Adipose tissue (tissue), 3 donors: ENCODE measurements around the gene L3HYPDH. TPM values are rescaled to one million over a fixed set of nuclear protein-coding genes. Genes with fewer than 3 reads are reported as not detected.
"Not testable (repeated sequence)": the region's sequence is repeated elsewhere in the genome, so short reads cannot be mapped to it uniquely, and the experiment has no call there.

Source experiments
- H3K27ac ChIP-seq: one replicate; pipeline ENCODE4 v1.5.1; 2013; ENCODE audit warnings: low read depth, low read length
- WGBS, 3 donors: extraction: QIAGEN DNeasy Blood & Tissue Kit; methylation state at CpG; one replicate each; pipeline ENCODE4 v1.1.7; 2013; 5-methylcytosine and 5-hydroxymethylcytosine counted together
- polyA plus RNA-seq, 3 donors: library from polyadenylated mRNA; stranded (reverse); fragments of 200-250 nt; gene quantifications; one replicate each; pipeline ENCODE4 v1.2.3, GENCODE V29; 2013
- donor health status: healthy with polysubstance abuse.
- donor health status: Bipolar disorder and iron deficiency.
- donor health status: healthy.

Gene L3HYPDH
- polyA plus RNA-seq, 3 donors = 11.1 to 27.7 (median 20.5) TPM

DNA sequence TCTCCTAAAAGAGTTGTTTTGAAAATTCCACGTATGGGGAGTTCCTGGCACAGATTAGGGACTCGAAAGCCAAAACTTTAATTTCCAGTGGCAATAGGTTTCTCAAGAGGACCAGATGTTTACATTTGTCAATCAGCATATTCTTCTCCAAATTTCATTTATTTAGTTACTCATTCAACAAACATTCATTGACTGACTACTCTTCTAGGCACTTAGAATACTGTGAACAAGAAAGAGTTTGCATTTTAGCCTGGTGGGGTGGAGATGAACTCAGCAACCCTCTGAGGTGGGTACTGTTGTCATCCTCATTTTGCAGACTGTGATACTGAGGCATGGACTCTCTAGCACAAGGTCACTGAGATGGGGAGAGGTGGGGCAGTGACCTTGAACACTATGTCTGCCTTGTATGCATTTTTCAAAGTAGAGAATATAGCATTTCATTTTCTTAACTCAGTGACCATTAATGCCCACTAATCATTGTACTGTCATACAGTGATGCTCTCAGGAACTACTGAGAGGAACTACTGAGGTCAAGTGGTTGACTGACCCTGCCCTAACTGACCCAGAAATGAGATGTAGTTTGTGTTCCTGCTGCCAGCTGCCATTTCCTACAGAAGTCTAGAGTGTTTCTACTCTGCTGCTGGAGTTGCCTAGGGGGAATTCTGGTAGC is 2.2 kb downstream of the L3HYPDH start:
- H3K27ac ChIP-seq = no peak overlapping the region
- 28 to 47% (median 39%) methylated on average over 2 of the region's 2 CpGs for WGBS, 3 donors

DNA sequence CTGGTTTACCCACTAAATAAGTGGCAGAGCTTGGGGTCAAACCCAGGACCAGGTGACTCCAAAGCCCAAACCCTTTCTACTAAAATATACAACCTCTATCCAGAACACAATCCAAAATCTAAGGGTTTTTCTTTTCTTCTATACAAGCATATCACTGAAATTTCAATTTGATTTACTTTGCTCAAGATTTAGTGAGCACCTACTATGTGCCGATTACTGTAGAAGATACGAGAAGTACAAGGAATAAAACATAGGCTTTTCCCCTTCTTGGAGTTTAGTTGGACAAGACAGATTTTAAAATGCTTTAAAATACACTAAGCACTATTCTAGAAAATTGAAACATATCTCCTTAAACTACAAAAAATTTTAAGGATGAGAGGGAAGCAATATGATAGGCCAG is 2.8 kb downstream of the L3HYPDH start:
- H3K27ac ChIP-seq = no peak overlapping the region
- WGBS, 3 donors = 92 to 98% (median 95%) methylated on average over 2 of the region's 2 CpGs

DNA sequence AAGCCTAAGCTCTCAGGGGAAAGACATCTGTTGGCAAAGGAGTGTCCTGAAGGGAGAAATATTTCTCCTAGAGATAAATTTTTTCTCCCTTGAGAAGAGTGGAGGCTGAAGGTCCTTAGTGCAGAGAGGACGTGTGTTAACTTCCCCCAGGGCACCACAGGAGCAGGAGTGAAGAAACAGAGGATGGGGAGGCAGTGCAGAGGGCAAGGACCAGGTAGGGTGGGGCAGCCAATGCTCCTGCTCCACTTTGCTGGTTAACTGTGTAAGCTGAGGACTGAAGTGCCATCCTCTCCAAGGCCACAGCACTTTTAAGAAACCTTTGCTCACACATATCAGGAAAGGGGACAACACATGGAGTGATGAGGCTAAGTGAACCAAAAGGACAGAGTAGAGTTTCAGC is 4.0 kb downstream of the L3HYPDH start:
- 28 to 53% (median 36%) methylated on average over 1 of the region's 1 CpG for WGBS, 3 donors
- H3K27ac ChIP-seq = no peak overlapping the region

DNA sequence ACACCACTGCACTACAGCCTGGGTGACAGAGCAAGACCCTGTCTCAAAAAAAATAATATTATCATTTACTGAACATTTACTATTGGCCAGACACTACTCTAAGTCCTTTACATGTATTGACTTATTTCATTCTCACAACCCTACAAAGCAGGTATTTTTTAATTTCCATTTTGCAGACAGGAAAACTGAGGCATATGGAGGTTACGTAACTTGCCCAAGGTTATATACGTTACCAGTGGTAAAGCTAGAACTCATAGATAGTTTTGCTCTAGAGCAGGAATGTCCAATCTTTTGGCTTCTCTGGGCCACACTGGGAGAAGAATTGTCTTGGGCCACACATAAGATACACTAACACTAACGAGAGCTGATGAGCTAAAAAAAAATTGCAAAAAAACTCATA is 5.7 kb downstream of the L3HYPDH start:
- H3K27ac ChIP-seq = no peak overlapping the region
- WGBS, 3 donors = 91 to 95% (median 94%) methylated on average over 3 of the region's 3 CpGs

DNA sequence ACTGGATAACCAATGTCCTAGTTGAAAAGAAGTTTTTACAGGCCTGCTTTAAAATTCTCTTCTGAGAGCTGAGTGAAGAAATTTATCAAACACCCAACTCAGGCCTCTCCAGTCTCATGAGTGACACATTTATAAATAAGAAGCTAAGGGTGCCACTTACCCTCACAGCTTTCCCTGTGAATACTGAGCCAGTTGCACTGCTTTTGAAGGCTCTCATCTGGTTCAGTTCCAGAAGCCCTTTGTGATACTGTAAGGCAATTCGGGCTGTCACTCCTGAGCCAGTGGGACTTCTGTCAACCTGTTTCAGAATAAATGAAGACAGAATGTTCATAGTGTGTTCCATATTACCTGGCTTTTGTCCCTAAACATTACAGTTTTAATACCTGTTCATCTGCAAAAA is 8.5 kb downstream of the L3HYPDH start:
- H3K27ac ChIP-seq = no peak overlapping the region
- WGBS, 3 donors = 81 to 84% (median 81%) methylated on average over 1 of the region's 1 CpG

DNA sequence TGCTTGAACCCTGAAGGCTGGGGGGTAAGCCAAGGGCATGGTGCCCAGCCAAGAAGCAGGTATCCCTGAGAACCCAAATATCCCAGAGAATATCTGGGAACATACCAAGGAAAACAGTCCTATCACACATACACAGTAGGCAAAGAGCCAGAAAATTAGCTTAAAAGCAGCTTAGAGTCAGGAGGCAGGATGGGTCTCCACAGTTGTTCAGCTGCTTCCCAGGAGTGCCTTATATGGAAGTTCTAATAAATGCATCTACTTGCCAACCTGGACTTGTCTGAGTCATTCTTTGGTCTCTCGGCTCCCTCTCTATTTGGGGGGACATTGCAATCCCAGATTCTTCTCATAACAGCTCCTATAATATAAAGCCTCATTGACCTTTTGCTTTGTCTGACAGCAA is 10.0 kb downstream of the L3HYPDH start:
- WGBS, 3 donors = 45 to 91% (median 83%) methylated on average over 1 of the region's 1 CpG
- no peak overlapping the region for H3K27ac ChIP-seq

DNA sequence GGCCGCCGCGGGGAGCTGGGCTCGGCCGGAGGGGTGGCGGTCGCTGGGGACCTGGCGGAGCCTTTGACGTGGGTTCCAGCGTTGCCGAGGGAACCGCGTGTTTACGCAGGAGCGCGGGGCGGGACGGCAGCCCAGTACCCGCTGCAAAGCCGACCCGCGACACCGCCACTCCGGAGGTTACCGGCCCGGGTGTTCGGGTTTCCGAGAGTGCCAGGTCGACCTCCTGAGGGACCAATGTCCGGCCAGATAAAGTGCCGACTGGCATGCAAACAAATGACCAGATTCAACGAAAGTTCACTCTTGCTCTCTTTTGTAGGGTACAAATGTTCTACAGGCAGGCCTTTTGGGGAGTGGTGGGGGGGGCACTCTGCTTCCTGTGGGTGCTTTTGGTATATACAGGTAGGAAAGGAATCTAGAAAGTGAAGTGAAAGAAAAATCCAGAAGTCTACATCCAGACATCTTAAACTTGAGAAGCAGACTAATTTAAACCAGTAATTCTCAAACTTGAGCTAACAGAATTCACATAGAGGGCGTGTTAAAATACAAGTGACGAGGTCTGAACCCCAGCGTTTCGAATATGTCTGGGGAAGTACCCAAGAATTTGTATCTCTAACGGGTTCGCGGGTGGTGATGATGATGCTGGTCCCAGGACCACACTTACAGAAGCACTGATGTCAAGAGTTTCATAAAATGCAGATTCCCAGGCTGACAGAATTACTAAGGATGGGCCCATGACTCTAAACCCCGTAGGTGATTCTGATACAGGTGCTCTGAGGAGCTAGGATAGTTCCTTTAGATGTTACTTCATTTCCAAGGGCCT is 18.7 kb downstream of the L3HYPDH start, which contains the start of gene GPR135:
Gene GPR135, minus strand, starts transcription at position 65 of the 820 bp plus-strand sequence. CDS start 154 bp downstream, outside the sequence.
- 19 to 21% (median 19%) methylated on average over 32 to 40 of the region's 40 CpGs for WGBS, 3 donors
- H3K27ac ChIP-seq = no peak within 1 kb of the TSS

DNA sequence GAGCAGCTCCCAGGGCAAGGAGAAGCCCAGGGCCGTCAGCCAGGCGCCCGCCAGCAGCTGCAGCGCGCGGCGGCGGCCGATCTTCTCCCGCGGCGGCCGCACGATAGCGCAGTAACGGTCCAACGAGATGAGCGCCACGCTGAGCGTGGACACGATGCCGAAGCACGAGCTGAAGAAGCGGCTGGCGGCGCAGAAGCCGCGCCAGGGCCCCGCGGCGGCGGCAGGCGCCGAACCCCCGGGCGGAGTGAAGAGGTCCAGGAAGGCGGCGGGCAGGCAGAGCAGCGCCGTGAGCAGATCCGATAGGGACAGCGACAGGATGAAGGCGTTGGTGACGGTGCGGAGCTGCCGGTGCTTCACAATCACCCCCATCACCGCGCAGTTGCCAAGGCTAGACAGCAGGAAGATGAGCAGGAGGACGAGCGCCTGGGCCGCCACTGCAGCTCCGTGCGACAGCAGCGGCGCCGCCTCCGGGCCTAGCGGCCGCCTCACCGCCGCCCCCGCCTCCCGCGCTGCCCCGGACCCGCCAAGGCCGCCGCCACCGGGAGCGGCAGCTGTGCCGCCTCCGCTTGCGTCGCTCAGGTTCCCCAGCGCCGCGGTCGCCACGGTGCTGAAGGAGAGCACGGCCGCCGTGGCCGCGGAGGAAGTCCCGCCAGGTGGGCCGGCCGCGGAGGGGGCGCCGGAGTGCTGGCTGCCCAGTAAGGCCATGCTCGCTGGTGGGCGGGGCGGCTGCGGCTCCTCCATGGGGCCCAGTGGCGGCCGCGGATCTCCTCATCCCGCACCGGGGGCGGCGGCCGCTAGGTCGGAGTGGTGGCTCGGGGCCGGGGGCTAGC is 19.5 kb downstream of the L3HYPDH start:
- no peak overlapping the region for H3K27ac ChIP-seq
- 0 to 1% (median 0%) methylated on average over 96 to 103 of the region's 105 CpGs for WGBS, 3 donors

DNA sequence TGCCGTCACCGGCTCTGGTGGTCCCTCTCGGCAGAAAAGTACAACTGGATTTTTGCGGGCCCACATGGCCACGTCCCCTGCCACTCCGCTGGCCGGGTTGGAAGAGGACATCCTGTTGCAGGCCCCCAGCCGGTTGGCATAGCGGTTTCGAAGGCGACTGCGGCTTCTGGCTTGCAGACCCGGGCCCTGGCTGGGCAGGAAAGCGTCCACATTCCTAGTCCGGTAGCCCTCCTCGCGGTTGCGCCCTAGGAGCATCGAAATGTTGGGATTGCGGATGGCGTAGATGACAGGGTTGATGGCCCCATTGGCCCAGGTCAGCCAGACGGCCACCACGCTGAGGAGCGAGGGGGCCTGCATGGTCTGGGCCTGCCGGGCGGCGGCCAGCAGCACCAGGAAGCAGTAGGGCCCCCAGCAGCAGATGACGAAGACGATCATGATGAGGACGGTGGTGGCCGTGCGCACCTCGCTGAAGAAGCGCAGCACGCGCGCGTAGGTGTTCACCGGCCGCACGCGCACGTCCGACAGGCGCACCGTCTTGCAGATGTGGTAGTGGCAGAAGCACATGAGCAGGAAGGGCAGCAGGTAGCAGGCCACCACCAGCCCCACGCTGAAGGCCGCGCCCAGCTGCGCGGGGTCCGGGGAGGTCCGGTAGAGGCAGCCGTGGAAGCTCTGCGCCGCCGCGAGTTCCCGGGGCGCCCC is 20.3 kb downstream of the L3HYPDH start:
- 36 to 42% (median 37%) methylated on average over 57 to 60 of the region's 60 CpGs for WGBS, 3 donors
- no peak overlapping the region for H3K27ac ChIP-seq

DNA sequence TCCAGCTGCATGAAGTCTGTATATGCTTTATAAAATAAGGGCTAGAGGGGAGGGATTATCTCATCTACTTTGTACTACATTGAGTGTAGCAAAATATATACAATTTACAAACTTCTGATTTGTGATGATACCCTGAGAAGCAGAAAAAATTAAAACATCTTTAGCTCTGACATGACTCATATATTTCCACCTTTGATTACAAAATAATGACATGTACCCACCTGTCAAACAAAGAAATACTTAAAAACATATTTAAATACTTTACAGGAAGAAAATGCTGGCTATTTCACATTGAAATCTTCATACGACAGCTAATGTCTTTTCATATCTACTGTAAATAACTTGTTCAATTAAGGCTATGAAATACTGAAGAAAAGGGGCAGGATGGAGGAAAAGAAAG is 22.3 kb downstream of the L3HYPDH start:
- 89 to 95% (median 93%) methylated on average over 1 of the region's 1 CpG for WGBS, 3 donors
- no peak overlapping the region for H3K27ac ChIP-seq

DNA sequence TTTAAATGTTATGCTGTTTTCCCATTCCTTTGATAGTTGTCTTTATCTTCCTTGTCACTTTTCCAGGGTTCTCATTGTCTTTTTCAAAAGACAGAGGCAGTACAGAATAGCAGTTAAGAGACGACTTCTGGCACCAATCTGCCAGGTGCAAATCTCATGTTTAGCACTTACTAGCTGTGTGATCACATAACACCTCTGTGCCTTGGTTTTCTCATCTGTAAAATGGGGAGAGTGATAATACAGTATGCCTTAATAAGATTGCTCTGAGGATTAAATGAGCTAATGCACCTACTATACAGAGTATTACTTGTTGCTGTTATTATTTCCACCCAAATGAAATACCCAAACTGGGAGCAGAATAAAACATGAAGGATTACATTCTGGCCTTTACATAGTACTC is 23.8 kb downstream of the L3HYPDH start:
- WGBS, 3 donors = 86 to 97% (median 90%) methylated on average over 1 of the region's 1 CpG
- H3K27ac ChIP-seq = no peak overlapping the region

DNA sequence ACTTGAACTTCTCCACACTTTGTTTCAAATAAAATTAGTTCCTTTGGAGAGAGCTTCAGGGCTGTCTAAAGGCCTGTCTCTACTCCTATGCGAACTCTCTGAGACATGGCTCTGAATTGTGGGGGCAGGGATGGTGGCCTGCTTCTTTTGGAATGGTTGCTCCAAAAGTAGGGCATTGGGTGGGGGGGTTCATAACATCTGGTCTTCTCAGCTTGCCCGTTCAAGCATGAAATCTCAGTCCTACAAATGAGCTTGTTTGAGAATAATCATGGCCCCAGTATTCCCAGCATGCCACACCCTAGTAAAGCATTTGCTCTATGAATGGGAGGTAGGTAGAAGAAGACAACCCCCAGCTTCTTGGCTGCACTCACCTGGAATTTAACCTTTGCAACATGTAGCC is 25.7 kb downstream of the L3HYPDH start:
- H3K27ac ChIP-seq = no peak overlapping the region
- WGBS, 3 donors = 93 to 96% (median 95%) methylated on average over 2 of the region's 2 CpGs

DNA sequence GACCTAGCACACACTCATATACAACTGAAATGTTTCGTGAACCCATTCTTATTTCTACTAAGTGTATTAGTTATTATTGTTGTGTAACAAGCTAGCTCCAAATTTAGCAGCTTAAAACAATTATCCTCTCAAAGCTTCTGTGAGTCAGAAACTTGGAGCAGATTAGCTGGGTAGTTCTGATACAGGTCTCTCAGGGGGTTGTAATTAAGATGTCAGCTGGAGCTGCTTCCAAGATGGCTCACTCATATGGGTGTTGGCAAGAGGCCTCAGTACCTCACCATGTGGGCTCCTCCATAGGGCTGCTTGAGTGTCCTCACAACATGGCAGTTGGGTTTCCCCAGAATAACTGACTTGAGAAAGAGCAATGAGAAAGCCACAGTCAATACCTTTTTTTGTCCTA is 28.8 kb downstream of the L3HYPDH start:
- 76 to 88% (median 88%) methylated on average over 1 of the region's 1 CpG for WGBS, 3 donors
- no peak overlapping the region for H3K27ac ChIP-seq

DNA sequence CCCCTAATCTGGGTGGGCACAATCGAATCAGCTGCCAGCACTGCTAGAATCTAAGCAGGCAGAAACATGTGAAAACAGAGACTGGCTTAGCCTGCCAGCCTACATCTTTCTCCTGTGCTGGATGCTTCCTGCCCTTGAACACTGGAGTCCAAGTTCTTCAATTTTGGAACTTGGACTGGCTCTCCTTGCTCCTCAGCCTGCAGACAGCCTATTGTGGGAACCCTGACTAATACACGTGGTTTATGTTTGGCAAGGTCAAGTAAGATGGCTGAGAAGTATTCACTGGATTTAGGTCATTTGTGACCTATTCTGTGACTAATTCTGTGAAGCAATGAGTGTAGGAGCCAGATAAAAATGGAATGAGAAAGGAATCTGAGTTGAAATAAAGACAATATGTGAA is 30.1 kb downstream of the L3HYPDH start:
- H3K27ac ChIP-seq = no peak overlapping the region
- WGBS, 3 donors = 44 to 61% (median 46%) methylated on average over 2 of the region's 2 CpGs

DNA sequence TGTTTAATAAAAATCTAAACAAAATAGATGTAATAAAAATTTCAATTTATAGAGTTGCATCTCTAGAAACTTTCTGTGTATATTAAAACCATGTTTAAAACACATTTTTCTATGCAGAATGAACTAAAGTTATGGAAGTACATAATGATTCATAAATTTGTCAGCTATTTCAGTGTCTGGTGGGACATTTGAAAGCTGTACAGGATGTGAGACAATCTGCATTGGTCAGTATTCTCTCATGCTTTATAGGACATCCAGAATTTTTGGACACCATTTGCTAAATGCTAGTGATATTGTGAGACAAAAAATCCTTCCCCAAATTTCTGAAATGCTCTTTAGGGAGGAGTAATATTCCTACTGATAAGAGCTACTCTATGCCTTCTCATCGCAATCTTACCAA is 32.4 kb downstream of the L3HYPDH start:
- no peak overlapping the region for H3K27ac ChIP-seq
- 91 to 97% (median 93%) methylated on average over 1 of the region's 1 CpG for WGBS, 3 donors

DNA sequence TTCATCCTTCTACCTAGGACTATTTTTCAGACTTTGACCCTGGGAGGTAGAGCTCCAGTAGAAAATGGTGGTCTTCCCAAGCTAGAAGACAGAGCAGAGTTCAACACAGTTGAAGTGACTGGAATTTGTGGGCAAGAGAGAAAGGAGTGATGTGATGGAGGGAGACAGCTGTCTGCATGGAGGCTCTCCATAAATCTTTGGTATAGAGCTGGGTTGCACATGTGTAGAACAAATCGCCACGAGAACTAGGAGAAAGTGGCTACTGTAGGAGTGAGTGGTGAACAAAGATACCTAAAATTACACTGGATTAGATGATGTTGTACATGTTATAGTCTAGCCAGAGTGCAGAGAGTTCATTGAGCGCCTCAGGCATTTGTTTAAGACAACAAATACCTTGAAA is 33.5 kb downstream of the L3HYPDH start:
- H3K27ac ChIP-seq = no peak overlapping the region
- WGBS, 3 donors = 96 to 99% (median 97%) methylated on average over 3 of the region's 3 CpGs

DNA sequence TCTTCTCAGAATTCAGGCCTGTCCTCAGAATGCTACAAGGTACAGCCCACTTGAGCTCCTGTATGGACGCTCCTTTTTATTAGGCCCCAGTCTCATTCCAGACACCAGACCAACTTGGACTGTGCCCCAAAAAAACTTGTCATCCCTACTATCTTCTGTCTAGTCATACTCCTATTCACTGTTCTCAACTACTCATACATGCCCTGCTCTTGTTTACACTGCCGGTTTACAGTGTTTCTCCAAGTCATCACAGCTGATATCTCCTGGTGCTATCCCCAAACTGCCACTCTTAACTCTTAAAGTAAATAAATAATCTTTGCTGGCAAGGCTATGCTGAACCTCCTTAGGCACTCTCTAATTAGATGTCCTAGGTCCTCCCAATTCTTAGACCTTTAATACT is 35.5 kb downstream of the L3HYPDH start:
- 63 to 96% (median 78%) methylated on average over 2 of the region's 2 CpGs for WGBS, 3 donors
- not testable (repeated sequence) for H3K27ac ChIP-seq

DNA sequence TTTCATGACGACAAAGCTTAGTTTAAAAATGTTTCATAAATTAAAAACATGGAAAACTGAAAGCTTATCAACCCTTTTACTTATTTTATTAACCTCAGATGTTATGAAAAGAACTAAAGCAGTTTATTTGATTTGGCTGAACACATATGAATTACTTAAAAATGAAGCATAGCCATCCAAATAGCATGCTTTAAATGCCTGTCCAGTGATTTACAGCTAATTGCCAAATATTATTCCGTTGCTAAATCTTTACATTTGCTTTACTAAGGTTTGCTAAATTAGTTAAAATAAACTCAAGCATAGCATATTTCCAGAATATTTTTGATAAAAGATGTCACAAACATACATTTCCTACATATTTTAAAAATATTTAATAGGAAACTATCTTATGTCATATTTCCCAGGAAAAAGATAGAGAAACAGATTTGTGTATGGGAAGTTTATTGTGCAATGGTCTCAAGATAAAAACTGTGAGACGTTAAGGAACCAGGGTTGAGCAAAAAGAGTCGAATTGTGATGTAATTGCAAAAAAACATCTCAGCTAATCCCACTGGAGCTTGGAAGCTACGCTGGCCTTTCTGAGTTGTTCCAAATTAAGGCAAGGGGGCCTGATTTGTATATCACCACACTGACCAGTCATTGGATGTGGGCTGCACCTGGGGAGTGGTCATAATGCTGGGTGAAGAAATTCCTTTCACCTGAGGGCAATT is 44.8 kb downstream of the L3HYPDH start:
- no peak overlapping the region for H3K27ac ChIP-seq
- 37 to 68% (median 50%) methylated on average over 5 of the region's 5 CpGs for WGBS, 3 donors
